HG02642 (cell line): ENCODE data around the gene OGFOD3.
"Not testable (repeated sequence)": the region's sequence is repeated elsewhere in the genome, so short reads cannot be mapped to it uniquely, and the experiment has no call there.

Experiments
- ATAC-seq: cut with Tn5 transposase; IDR thresholded peaks from one replicate; pipeline ENCODE4 v1.9.1; 2021; ENCODE audit warnings: mild to moderate bottlenecking; ENCODE audit not compliant: unreplicated experiment, poor library complexity

The OGFOD3 gene

DNA sequence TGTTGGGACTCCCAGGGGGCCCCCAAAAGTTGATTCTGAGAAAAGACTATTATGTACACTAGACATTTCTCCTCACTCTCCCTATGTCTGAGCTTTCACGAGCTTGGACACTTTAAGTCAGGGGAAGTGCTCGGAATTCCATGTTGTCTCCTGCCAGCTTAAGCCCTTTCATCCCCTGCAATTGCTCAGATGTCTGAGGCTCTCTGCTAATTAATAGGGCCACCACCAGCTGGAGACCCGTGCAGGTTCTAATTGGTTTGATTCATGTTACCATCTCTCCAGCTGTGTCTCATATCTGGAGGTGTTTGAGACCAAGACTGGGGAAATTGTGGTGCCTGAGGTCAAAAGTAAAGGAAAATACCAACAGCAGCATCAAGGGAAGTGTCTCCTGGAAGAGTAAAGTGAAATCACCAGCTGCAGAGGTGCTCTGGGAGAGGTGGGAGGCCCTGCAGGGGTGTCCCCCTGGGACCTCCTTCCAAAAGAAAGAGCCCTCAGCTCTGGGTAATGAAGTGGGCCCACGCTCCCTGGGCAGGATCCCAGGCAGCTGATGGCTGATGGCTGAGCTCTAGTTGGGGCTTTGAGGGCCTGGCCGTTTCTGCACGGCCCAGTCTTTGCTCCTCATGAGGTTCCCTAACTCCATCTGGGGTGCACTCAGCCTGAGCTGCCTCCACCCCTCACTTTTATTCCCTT lies 52.6 kb downstream of the OGFOD3 start:
- no peak for ATAC-seq

DNA sequence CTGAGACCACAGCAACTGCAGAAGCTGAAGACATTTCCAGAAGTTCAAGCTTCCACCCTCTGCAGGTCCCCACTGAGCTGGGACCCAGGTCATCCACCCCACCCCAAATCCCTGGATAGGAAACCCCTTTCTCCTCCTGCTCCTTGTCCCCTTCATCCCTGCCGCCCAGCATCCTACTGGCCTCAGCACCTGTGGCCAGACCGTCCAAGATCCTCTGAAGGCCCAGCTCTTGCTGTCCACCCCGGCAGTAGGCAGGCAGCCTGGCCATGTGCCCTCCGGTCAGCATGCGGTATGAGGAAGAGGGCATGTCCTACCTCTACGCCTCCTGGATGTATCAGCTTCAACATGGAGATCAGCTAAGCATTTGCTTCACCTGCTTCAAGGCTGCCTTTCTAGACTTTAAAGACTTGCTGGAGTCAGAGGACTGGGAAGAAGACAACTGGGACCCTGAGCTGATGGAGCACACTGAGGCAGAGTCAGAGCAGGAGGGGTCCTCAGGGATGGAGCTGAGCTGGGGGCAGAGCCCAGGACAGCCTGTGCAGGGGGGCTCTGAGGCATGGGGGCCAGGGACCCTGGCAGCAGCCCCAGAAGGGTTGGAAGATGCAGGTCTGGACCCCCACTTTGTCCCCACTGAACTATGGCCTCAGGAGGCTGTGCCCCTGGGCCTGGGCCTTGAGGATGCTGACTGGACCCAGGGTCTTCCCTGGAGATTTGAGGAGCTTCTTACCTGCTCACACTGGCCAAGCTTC lies 56.3 kb downstream of the OGFOD3 start:
- no peak for ATAC-seq

DNA sequence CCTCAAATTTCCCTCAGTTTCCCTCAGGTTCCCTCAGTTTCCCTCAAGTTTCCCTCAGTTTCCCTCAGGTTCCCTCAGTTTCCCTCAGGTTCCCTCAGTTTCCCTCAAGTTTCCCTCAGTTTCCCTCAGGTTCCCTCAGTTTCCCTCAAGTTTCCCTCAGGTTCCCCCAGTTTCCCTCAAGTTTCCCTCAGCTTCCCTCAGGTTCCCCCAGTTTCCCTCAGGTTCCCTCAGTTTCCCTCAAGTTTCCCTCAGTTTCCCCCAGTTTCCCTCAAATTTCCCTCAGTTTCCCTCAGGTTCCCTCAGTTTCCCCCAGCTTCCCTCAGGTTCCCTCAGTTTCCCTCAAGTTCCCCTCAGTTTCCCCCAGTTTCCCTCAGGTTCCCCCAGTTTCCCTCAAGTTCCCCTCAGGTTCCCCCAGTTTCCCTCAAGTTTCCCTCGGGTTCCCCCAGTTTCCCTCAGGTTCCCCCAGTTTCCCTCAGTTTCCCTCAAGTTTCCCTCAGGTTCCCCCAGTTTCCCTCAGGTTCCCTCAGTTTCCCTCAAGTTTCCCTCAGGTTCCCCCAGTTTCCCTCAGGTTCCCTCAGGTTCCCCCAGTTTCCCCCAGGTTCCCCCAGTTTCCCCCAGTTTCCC lies 58.8 kb downstream of the OGFOD3 start:
- ATAC-seq, result not testable (repeated sequence)

DNA sequence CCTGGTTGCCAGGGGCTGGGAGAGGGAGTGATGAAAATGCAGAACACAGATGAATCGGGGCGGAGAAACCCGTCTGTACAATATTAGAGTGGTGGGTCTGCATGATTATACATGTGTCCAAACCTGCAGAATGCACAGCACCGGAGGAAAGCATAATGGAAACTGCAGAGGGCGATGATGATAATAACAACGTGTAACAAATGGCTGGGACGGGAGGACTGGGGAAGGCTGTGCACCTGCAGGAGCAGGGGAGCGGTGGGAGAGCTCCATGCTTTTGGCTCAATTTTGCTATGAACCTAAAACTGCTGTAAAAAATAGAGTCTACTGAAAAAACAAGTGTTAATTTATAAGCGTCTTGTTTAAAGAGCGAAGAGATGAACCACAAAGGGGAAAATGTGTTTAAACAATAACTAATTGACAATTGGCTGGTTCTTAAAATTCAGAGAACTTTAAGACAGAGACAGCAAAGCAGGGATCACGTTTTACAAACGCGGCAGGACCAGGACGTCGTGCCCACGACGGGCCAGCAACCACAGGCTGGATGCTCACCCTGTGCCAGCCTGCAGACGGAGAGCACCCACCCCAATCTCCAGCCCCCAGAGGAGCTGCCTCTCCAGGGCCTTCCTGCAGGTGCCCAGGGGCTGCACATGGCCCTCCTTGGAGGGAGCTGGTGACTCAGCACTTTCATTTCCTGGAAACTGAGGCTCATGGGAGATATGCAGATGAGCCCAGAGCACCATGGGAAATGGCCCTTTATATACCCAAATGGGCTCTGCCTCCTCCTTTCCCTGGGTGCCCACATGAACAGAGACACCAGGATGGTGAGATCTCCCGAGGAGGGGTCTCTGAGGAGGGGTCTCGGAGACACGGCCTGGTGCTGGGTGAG lies 59.7 kb downstream of the OGFOD3 start, which contains the start of gene TEX19:
TEX19 (plus strand) TSS at position 783 of the 886 bp plus-strand sequence. CDS start 2,904 bp downstream, outside the sequence.
- no peak for ATAC-seq

DNA sequence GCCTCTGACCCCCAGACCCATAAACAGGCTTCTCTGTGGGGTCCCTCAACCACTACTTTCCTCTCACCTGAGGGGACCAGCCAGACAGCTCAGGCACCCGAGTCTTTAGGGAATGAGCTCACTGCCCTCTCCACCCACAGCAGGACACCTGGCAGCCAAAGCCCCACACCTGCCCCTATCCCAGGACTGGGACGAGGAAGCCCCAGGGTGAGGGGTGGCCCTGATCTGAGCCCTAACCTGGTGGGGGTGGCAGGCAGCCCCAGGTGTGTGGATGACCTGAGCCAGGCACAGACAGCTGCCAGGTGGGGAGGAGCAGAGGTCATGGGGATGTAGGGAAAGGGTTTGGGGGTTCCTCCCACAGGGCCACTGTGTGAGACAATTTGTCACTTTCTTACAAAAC lies 61.0 kb downstream of the OGFOD3 start:
- ATAC-seq, result no peak

DNA sequence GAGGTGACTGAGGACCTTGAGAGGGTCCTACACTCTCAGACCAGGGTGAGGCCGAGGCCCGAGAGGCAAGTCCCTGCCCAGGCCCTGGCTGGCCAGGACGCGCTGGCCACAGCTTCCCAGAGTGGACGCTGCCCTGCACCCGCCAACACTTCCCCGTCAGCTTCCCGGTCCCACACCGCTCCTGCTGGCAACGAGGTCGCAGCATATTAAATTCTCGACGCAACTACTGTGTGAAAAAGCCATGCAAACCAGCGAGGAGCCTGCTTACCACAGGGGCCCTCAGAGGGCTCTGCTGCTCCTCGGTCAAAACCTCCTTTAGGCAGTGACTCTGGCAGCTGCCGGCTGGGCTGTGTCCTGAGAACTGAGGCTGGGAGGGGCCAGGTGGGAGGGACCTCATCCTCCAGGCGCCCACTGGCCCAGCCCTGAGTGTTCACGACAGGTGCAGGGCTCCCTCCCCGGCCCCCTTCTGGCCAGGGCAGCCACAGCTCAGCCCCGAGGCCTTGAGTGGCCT lies 61.5 kb downstream of the OGFOD3 start:
- no peak for ATAC-seq

DNA sequence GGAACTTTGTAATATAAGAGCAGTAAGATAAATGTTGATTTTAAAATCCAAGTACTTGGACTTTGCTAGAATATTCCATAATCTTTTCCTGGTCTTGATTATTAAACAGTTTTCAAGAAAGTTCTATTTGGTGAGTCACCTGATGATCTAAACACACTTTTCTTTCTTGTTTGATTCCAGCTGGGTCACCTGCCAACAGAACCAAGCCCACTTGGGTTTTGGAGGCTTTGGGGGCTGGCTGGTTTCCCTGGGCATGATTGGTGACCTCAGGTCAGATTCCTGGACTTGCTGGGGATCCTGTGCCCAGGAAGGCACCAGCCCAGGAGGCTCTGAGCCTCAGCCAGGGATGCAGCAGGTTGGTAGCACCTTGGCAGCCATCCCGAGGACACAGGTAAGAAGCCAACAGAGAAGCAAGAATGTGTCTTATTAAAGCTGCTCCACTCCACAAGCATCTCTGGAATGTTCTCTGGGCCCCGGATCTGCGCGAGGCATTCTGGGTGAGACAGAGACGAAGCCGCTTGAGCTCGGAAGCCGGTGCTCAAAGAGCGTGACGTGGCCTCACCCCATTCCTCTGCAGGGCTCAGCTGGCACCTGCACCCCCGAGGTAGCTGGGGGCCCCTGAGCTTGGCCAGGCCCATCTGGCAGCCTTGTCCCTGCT lies 62.5 kb downstream of the OGFOD3 start:
- ATAC-seq, result no peak

DNA sequence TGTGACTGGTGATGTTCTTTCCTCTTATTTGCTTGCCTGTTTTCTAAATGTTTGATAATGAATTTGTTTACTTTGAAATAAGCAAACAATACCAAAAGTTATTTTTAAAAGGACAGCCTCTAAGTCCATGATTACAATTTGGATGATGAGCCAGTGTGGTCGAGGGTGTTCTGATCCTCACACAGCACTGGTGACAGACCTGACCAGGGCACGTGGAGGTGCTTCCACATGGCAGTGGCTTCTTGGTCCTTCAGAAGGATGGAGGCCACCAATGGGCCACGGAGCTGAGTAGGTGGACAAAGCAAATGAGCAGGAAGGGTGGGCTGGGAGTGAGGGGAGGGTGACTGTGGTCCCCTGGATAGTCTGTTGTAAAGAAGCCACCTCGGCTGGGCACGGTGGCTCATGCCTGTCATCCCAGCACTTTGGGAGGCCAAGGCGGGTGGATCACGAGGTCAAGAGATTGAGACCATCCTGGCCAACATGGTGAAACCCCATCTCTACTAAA lies 63.5 kb downstream of the OGFOD3 start:
- ATAC-seq, result no peak

DNA sequence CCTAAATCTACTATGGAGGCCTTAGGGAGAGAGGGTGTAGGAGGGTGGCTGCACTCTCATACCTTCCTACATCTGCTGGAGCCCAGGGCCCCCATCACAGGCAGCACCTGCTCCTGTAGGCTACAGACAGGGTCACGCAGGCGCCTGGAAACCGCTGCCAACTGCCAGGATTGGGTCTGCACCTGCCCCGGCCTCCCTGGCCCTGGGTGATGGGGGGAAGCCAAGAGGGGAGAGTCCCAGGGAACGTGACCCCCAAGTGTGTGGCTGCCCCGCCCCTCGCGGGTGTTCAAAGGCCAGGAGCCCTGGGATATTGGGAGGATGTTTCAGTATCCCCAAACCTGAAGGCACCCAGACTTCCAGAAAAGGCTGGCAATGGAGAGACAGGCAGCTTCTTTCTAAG lies 64.9 kb downstream of the OGFOD3 start:
- ATAC-seq, result no peak

DNA sequence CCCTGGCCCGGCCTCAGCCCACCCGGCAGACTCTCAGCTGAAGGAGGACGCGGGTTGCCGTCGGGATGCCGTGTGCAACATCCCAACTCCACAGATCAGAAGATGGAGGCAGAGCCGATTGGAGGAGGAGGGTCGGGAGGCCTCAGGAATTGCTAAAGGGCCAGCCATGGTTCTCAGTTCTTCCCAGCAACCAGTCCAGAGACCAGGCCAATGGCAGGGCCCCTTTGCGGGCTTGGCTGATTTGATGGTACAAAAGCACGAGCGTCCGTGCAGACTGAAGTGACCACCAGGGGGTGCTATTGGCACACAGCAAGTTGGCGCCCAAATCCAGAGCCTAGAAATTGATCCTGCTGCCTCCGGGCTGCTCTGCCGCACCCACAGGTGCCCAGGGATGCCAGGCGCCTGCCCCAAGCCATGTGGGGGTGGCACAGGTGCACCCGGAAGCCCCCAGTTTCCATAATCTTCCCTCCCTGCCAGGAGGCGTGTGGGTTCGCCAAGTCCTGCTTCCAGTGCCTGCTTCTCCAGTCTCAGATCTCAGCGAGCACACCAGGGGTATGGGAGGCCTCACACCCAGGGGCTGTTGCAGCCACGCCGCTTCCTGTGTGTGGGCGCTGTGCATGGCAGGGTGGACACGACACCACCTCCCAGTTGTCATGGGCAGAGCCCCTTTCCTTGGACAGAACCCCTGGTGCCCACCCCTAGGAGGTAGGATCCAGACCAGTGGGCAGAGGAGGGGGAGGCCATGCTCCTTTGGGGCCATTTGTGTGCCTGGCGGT lies 66.5 kb downstream of the OGFOD3 start:
- ATAC-seq, result peak; percentile 61

DNA sequence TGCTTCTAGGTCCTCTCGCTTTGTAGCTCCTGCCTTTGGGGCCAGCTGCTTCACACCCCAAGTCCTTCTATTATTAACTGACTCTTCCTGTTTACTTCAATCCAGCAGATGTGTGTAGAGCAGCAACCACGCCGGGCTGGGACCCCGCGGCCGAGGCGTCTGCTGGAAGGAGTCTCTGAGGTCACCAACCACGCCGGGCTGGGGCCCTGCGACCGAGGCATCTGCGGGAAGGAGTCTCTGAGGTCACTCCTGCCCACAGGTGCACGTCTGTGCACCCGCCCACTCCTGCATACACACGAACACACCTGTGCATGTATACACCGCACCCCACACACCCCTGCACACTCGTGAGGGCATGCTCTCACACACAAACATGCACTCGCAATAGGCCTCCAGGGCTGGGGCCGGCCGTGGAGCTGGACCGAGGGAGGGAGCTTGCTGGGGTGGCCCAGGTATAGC lies 67.1 kb downstream of the OGFOD3 start:
- ATAC-seq, result peak; percentile 44

DNA sequence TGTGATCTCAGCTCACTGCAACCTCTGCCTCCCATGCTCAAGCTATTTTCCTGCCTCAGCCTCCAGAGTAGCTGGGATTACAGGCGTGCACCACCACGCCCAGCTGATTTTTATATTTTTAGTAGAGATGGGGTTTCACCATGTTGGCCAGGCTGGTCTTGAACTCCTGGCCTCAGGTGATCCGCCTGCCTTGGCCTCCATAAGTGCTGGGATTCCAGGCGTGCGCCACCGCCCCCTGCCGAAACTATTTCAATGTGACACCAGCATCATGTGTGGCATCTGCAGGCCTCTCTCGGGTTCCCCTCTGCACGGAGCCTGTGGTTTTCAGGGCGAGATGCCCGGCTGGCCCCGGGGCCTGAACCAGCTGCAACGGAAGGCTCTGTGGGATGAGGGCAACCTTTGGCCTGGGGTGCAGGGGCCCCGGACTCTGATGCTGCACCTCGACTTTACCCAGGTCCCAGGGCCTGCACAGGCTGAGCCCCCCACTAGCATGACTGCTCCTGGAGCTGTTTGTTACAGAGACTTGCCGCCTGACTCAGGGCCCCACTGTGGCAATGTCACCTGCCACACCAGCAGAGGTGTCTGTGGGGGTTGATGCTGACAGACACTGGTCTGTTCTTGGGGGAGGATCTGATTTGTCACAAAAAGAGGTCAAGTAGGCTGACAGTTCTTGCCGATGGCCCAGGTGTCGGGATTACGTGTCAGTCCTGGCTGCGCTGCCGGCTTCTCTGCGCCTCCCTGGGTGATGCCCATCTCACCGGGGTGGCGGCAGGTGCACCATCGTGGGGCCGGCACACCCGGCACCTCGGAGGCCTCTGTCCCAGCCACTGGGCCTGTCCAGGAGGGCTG lies 68.0 kb downstream of the OGFOD3 start:
- no peak for ATAC-seq

DNA sequence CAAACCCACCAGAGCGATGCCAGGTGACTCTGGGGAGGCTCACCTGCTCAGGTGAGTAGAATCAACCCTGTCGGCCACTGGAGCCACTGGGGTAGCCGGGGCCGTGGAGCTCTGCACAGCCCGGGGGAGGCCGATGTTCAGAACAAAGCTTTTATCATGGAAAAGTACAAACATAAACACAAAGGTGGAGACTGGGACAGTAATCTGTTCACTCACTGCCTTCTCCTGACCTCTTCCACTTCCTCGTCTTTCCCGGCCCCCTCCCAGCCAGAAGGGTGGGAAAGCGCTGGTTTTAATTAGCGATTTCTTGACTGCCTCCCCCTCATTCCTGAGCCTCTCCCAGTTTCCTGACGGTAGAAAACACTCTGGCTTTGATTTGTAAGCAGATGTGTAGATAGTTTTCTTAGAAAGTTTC lies 69.1 kb downstream of the OGFOD3 start:
- ATAC-seq, result no peak

DNA sequence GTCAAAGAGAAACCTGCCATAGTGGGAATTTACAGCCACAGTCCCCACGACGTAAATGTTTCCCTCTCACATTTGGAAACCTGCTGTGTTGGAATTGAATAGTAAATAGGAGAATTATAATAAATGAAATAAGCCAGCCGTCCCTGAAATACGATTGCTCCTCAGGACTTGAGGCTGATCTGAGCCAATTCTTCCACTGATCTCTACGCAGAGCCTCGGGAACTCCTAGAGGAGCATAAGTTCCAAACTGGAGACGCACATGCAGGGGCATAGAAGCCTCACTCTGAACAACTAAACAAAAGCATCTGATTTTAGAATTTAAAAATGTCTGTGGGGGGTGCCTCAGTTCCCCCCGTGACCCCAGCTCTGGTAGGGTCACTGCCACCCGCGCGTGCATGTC lies 69.5 kb downstream of the OGFOD3 start:
- no peak for ATAC-seq

DNA sequence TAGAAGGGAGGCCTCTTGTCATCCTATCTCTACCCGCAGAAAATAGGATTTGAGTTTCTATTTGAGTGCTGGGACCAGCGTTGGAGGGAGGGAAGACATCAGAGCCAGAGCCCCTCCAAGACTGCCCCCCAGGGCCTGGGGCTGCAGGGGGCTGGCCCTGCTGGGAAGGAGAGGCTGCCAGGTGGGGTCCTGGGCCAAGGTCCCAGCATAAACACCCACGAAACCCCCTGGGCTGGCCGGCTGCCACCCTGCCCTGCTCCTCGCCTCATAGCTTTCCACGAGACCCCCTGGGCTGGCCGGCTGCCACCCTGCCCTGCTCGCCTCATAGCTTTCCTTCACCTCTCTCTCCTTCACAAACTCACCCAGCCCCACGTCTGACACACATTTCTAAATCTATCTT lies 70.0 kb downstream of the OGFOD3 start:
- no peak for ATAC-seq

DNA sequence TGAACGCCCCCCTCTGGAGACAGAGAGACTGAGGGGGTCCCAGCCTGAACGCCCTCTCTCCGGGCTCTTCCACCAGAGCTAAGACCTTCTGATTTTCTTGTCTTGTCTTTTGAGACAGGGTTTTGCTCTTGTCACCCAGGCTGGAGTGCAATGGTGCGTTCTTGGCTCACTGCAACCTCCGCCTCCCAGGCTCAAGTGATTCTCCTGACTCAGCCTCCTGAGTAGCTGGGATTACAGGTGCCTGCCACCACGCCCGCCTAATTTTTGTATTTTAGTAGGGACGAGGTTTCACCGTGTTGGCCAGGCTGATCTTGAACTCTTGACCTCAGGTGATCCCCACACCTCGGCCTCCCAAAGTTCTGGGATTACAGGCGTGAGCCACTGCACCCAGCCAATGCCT lies 70.4 kb downstream of the OGFOD3 start:
- ATAC-seq, result not testable (repeated sequence)

DNA sequence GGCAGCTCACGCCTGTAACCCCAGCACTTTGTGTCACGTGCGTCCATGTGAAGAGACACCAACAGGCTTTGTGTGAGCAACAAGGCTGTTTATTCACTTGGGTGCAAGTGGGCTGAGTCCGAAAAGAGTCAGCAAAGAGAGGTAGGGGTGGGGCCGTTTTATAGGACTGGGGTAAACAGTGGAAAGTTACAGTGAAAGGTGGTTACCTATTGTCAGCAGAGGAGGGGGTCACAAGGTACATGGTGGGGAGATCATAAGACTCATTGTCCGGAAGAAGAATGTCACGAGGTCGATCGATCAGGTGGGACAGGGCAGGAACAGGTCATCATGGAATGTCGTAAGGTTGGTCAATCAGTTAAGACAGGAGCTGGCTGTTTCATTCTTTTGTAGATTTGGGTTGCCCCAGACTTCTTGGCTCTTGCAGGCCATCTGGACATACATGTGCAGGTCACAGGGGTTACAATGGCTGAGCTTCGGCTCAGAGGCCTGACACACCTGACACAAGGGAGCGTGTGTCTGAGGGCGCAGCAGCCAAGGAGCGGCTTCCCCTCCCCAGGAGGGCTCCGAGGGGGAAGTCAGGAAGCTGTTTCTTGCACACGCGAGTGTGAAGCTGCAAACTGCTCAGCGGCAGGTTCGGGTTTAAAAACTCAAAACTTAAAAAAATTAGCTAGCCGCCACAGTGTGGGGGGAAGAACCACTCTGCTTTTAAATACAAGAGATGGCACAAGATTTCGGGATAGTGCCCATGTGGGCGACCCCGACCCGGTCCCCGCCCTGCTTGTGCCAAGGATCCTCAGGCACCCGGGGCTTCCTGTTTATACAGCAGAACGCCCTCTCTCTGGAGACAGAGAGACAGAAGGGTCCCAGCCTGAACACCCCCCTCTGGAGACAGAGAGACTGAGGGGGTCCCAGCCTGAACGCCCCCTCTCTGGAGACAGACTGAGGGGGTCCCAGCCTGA lies 71.8 kb downstream of the OGFOD3 start:
- no peak for ATAC-seq
